AG04449 (cell line): ENCODE data around the gene GABRA6.
"Not testable (repeated sequence)": the region's sequence is repeated elsewhere in the genome, so short reads cannot be mapped to it uniquely, and the experiment has no call there.

ENCODE experiments used
- CTCF ChIA-PET: fragments of 350-600 bp; formaldehyde crosslinking; extraction: SDS; loops from one replicate; lab custom pipeline; 2021; ENCODE audit warnings: antibody characterized with exemption; lab: Yijun Ruan, JAX
- POLR2A ChIA-PET: fragments of 400-600, 350-600 bp; formaldehyde crosslinking; extraction: SDS; loops from one replicate; lab custom pipeline; 2020; ENCODE audit warnings: antibody characterized with exemption, inconsistent platforms; lab: Yijun Ruan, JAX
- DNase-seq: peaks from one replicate; pipeline ENCODE4 v3.0.0-alpha.2; 2010; ENCODE audit warnings: low read depth, low spot score
- H3K4me3 ChIP-seq: 2 replicates; pipeline ENCODE4 v1.5.1; 2011; ENCODE audit warnings: low read depth, mild to moderate bottlenecking, control low read depth, low read length
- CTCF ChIP-seq: IDR thresholded peaks from one replicate; pipeline ENCODE4 v1.5.1; 2011; ENCODE audit warnings: mild to moderate bottlenecking, moderate library complexity, low read length, control low read depth, inconsistent platforms; ENCODE audit not compliant: insufficient read depth; ENCODE audit errors: missing control alignments

Gene GABRA6

DNA sequence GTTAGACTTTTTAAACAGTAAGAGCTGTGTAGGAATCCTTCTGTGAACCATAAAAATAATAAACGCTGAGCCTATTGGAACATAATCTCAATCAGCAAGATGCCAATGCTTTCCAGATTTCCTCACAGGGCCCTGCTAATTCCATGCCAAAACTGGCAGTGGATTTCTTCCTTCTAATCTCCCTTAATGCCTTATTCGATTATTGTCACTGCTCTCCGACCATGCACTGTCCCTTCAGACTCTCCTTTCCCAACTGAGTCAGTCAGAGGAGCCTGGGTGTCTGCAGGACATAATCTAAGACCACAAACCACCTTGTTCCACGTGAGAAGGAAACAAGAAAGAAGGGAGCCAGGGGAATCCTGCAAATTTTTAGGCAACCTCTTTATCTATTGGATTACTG, at the start of gene GABRA6:
TSS of gene GABRA6 (plus strand) at position 261 of the 400 bp plus-strand sequence. CDS start 269 bp downstream, outside the sequence.
- no peak for DNase-seq
- POLR2A ChIA-PET = no interaction called here
- no peak for TF ChIP-seq CTCF
- no peak within 1 kb of the TSS for H3K4me3 ChIP-seq
- CTCF ChIA-PET = no interaction called here

DNA sequence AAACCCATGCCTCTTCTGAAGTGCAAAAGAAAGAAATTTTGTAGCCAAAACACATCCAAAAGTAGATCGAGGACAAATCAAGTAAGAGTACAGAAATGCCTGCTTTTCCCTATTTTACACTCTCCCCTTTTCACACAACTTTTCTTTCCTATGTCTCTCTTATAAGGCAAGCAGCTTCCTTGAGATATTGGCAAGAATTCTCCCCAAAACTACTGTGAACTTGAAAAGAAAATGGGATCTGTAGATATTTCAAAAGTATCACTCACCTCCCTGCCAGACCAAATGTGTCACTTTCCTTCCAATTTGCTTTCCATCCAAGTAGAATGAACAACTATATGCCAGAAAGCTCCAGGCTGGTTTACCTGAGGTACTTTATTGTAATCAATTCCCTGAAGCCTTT, 47.9 kb upstream of the GABRA6 start:
- CTCF ChIA-PET = no interaction called here
- POLR2A ChIA-PET = no interaction called here
- H3K4me3 ChIP-seq = no peak overlapping the region
- no peak for TF ChIP-seq CTCF
- no peak for DNase-seq

DNA sequence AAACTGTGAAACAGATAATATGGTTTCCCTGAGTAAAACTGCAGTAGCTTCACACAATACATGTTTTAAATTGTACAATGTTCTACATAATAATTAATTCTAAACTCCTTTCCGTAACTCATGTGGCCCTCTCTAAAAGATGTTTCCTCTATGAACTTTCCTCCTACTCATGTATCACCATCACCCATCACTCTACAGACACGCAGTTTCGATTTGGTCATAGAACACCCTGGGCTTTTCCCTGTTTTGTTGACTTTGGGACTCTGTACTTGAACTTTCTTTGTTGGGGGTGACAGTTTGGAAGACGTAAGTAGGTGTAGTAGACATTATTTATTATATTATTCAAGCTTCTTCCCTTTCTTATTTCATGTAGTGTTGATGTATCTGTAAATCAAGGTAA, 44.1 kb upstream of the GABRA6 start:
- ChIA-PET CTCF (no interaction called here), POLR2A (no interaction called here)
- no peak for TF ChIP-seq CTCF
- no peak for DNase-seq
- H3K4me3 ChIP-seq = no peak overlapping the region

DNA sequence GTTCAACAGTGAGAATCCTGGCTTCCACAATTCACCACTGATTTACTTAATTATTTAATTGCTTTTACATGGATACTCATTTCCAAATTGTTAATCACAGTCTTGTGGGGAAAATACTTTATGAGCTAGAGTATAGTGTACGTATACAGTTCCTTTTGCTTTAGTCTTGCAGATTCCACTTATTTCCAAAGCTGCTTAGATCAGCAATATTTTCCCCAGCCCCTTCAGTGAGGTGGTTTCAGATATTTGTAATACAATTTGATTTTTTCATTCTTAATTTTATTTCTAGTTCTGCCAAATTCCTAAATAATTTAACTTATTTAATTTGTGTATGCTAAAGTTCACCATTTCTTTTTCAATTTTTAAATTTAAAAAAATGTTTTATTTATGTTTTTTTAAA, 40.3 kb upstream of the GABRA6 start:
- H3K4me3 ChIP-seq = no peak overlapping the region
- POLR2A ChIA-PET = no interaction called here
- no peak for TF ChIP-seq CTCF
- no peak for DNase-seq
- CTCF ChIA-PET = no interaction called here

GRCh38 chr5:161651926-161652325, 33.6 kb upstream of the GABRA6 start:
- POLR2A ChIA-PET, H3K4me3 ChIP-seq, DNase-seq, CTCF ChIA-PET: not testable (repeated sequence)

GRCh38 chr5:161660806-161661205, 24.7 kb upstream of the GABRA6 start:
- no peak overlapping the region for H3K4me3 ChIP-seq
- POLR2A ChIA-PET = no interaction called here
- TF ChIP-seq CTCF = no peak
- CTCF ChIA-PET = no interaction called here
- DNase-seq = no peak

DNA sequence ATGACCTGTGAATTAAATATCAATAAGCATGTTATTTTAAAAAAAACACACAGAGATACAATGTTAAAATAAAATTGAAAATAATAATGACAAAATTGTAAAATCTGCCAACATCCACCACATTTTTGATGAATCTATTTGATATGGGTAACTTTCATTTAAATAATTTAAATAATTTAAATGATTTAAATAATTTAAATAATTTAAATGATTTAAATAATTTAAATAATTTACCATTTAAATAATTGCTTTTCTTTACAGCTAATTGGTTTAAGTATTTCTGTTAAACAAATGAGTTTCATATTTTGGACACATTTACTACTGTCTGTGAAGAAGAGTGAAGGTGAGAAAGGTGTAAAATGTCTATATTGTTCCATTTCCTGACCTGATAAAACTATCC, 22.1 kb upstream of the GABRA6 start:
- ChIA-PET CTCF (no interaction called here), POLR2A (no interaction called here)
- no peak for TF ChIP-seq CTCF
- H3K4me3 ChIP-seq = no peak overlapping the region
- DNase-seq = no peak
